Iris pigment epithelial cell (primary cell): Measurements from ENCODE around the gene CAMK2D.
A peak's percentile ranks its signal among the peaks of the same experiment; 100 is the strongest.

Source experiments
- DNase-seq: peaks from one replicate; pipeline ENCODE4 v3.0.0-alpha.2; 2011; ENCODE audit warnings: low read depth

The CAMK2D gene

GRCh38 chr4:113763029-113763285 is 1.4 kb upstream of the CAMK2D start:
- no peak for DNase-seq

GRCh38 chr4:113762186-113763028 is 869 bp upstream of the CAMK2D start:
- peak; percentile 100 for DNase-seq

- DNase-seq = peak; percentile 81
Measured at GRCh38 chr4:113760795-113761619, 531 bp downstream of the CAMK2D start.

GRCh38 chr4:113760094-113760794 is 1.3 kb downstream of the CAMK2D start:
- DNase-seq = peak; percentile 58

GRCh38 chr4:113759696-113760093 is 1.8 kb downstream of the CAMK2D start:
- no peak for DNase-seq

- peak; percentile 68 for DNase-seq
Measured at GRCh38 chr4:113758372-113758771, 3.2 kb downstream of the CAMK2D start.

- DNase-seq = no peak
Measured at GRCh38 chr4:113757486-113757885, 4.1 kb downstream of the CAMK2D start.

GRCh38 chr4:113756005-113756410 is 5.5 kb downstream of the CAMK2D start:
- peak; percentile 72 for DNase-seq

GRCh38 chr4:113750734-113751133 is 10.8 kb downstream of the CAMK2D start:
- DNase-seq = no peak

- no peak for DNase-seq
Measured at GRCh38 chr4:113750296-113750695, 11.2 kb downstream of the CAMK2D start.

- no peak for DNase-seq
Measured at GRCh38 chr4:113749178-113749577, 12.4 kb downstream of the CAMK2D start.

GRCh38 chr4:113747949-113748348 is 13.6 kb downstream of the CAMK2D start:
- DNase-seq = no peak

GRCh38 chr4:113745711-113746110 is 15.8 kb downstream of the CAMK2D start:
- no peak for DNase-seq

GRCh38 chr4:113744667-113745240 is 16.8 kb downstream of the CAMK2D start:
- DNase-seq = peak; percentile 15

GRCh38 chr4:113743690-113744089 is 17.8 kb downstream of the CAMK2D start:
- no peak for DNase-seq

- DNase-seq = no peak
Measured at GRCh38 chr4:113742643-113743042, 18.9 kb downstream of the CAMK2D start.

- no peak for DNase-seq
Measured at GRCh38 chr4:113741956-113742355, 19.6 kb downstream of the CAMK2D start.

- DNase-seq = no peak
Measured at GRCh38 chr4:113740857-113741379, 20.6 kb downstream of the CAMK2D start.

- no peak for DNase-seq
Measured at GRCh38 chr4:113739197-113739596, 22.3 kb downstream of the CAMK2D start.

- peak; percentile 88 for DNase-seq
Measured at GRCh38 chr4:113738251-113738650, 23.3 kb downstream of the CAMK2D start.

- DNase-seq = no peak
Measured at GRCh38 chr4:113733685-113734084, 27.9 kb downstream of the CAMK2D start.

- DNase-seq = peak; percentile 21
Measured at GRCh38 chr4:113732967-113733527, 28.5 kb downstream of the CAMK2D start.
